ENCODE data around the gene PROCA1. TPM values are rescaled to one million over a fixed set of nuclear protein-coding genes. Genes with fewer than 3 reads are reported as not detected.

Gene PROCA1
- total RNA-seq, 4 donors from 2014 or later: 1.2 to 6.0 (median 1.8) TPM

DNA sequence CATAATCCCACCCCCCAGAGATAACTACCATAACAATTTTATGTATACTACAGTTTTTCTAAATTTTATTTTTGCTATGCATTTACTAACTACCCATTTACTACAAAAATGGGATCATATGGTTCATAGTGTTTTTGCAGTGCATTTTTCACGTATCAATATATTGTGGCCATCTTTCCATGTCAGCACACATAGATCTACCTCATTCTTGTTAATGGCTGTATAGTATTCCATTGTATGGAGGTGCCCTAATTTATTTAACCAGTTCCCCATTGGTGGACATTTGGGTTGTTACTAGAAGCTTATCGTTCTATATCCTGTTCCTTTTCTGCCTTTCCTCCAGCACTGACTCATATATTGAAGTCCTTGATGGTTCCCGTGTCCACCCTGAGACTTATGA lies 22.7 kb downstream of the PROCA1 start:
- ATAC-seq (ENCODE audit: low FRiP score) (no peak), DNase-seq (ENCODE audit: low spot score) (no peak)
- TF ChIP-seq, protein P1, sequence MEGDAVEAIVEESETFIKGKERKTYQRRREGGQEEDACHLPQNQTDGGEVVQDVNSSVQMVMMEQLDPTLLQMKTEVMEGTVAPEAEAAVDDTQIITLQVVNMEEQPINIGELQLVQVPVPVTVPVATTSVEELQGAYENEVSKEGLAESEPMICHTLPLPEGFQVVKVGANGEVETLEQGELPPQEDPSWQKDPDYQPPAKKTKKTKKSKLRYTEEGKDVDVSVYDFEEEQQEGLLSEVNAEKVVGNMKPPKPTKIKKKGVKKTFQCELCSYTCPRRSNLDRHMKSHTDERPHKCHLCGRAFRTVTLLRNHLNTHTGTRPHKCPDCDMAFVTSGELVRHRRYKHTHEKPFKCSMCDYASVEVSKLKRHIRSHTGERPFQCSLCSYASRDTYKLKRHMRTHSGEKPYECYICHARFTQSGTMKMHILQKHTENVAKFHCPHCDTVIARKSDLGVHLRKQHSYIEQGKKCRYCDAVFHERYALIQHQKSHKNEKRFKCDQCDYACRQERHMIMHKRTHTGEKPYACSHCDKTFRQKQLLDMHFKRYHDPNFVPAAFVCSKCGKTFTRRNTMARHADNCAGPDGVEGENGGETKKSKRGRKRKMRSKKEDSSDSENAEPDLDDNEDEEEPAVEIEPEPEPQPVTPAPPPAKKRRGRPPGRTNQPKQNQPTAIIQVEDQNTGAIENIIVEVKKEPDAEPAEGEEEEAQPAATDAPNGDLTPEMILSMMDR (IDR thresholded peaks at IDR 0.05): no peak

DNA sequence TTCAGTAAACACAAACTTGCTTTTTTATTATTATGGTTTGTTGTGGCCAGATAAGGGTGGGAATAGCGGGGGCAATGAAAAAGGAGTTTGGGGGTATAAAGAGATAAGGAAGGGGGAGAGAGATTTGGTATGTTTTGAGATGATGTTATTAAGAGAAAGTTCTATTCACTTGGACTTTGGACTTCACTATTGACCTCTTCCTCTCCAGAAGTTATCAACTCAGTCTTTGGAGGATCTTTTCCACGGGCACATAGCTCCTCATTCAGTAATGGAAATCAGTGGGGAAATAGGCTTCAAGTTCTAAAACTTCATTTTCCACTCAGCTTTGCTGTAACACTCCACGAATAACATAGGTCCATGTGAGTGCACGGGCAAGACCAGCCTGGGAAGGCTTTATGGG lies 23.2 kb downstream of the PROCA1 start:
- TF ChIP-seq, protein P1 (IDR thresholded peaks at IDR 0.05): no peak
- ATAC-seq (ENCODE audit: low FRiP score): no peak
- no peak for DNase-seq (ENCODE audit: low spot score)

DNA sequence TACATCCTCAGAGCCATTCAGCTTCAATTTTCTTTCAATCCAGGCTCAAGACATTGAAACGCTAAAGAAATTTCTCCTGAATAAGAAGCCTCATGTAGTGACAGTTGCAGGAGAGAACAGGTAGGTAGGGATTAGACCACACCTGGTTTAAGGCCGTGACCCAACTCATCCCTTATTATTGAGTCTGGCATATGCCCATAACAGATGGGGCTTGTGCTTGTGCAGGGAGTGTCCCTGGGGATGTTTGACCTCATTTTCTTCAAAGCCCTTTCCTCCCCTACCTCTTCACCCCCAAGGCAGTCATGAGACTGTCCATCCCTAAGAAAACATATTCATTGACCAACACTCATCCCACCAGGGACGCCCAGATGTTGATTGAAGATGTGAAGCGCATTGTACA lies 25.4 kb downstream of the PROCA1 start:
- TF ChIP-seq, protein P1 (IDR thresholded peaks at IDR 0.05): no peak
- ATAC-seq (ENCODE audit: low FRiP score): no peak
- no peak for DNase-seq (ENCODE audit: low spot score)

DNA sequence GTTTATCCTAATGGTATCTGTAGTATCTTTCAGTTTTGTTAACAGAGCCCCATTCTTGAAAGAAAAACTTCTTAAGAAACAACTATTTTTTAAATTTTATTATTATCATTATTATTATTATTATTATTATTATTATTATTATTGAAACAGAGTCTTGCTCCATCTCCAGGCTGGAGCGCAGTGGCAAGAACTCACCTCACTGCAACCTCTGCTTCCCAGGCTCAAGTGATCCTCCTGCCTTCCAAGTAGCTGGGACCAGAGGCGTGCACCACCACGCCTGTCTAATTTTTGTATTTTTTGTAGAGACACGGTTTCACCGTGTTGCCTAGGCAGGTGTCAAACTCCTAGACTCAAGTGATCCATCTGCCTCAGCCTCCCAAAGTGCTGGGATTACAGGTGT lies 26.3 kb downstream of the PROCA1 start:
- no peak for ATAC-seq (ENCODE audit: low FRiP score)
- TF ChIP-seq, protein P1 (IDR thresholded peaks at IDR 0.05): no peak
- no peak for DNase-seq (ENCODE audit: low spot score)

DNA sequence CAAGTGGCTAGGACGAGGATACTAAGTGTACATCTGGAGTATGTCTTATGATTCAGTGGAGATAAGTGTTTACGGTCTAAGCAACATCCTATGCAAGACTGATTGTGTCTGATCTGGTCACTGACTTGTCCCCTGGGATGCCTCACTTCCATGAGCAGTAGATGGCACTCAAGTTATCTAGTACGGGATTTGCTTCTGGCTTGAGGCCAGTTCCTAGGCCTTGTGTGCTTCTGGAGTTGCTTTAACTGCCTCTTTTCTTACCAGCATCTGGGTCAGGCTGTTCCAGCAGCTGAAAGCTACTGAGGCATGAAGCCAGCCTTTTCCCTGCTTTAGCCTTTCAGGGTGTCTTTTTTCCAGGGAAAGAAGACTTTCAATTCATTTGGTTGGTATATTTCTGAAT lies 26.7 kb downstream of the PROCA1 start:
- no peak for DNase-seq (ENCODE audit: low spot score)
- TF ChIP-seq, protein P1 (IDR thresholded peaks at IDR 0.05): no peak
- no peak for ATAC-seq (ENCODE audit: low FRiP score)

DNA sequence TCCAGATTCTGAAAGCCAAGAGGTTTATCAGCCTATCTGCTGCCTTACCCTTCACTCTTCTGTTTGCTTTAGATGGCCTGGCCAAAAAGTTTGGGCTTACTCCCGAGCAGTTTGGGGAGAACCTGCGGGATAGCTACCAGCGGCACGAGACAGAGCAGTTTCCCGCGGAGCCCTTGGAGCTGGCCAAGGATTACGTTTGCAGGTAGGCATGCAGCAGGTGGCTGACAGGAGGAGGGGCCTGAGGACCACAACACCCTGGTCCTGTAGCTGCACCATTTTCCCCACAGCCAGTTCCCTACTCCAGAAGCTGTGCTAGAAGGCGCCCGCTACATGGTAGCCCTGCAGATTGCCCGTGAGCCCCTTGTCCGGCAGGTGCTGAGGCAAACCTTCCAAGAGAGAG lies 29.0 kb downstream of the PROCA1 start:
- ATAC-seq (ENCODE audit: low FRiP score) (no peak), DNase-seq (ENCODE audit: low spot score) (no peak)
- TF ChIP-seq, protein P1 (IDR thresholded peaks at IDR 0.05): no peak

DNA sequence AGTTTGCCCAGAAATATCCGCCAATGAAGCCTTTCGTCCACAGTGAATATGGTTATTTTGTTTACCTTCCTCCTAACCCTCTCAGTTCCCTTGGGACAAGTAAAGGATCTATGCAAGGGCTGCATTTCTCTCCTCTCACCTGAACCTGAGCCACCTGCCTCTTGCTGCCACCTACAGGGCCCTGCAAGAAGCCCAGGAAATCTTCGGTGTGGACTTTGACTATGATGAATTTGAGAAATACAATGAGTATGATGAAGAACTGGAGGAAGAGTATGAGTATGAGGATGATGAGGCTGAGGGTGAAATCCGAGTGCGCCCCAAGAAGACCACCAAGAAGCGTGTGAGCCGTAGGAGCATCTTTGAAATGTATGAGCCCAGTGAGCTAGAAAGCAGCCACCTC lies 35.7 kb downstream of the PROCA1 start:
- TF ChIP-seq, protein P1 (IDR thresholded peaks at IDR 0.05): no peak
- ATAC-seq (ENCODE audit: low FRiP score): no peak
- no peak for DNase-seq (ENCODE audit: low spot score)
